ENCODE measurements around the gene HOXC5. TPM values are rescaled to one million over a fixed set of nuclear protein-coding genes. Genes with fewer than 3 reads are reported as not detected.

The HOXC5 gene
- total RNA-seq, 2 donors from 2014 or later: not detected

DNA sequence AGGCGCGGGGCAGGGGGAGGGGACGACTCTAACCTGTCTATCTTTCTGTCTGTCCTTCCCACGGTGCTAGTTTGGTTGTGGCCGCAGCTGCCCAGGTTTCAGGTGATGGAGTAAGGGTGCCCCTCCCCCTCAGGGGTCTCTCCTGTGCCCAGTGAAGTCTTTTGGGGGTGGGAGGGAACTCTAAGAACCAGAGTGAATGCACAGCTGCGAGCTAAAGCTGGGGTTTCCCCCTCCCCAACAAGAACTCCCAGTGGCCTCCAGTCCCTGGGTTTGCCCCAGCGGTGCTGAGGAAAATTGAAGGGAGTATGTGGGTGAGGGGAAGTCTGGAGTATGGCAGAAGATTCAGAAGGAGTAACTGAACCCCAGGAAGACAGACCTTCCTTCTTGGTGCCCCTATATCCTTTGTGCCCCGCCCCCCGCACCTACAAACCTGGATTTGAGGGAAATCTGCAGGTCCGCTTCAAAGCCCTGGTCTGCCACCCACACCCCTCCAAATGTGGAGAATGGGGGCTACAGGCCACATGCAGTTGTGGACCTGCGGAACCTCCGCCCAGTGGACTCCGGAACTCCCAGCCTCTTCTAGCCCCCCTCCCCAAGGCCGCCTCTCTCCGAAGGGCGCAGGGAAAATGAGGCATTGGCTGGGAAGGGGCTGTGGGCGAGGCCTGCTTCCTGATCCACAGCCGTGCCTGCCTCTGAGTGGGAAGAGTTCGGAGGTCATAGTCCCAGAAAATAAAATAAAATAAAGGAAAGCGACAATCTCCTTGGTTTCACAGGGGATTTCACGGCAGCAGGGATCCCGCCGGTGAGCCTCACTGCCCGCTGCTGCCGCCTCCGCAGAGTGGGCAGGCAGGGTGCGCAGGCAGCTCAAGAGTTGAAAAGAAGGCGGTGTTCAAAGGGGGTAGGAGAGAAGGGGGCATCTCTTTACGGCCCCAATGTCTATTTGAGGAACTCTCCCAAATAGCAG lies 36.3 kb upstream of the HOXC5 start:
- Mint-ChIP-seq H3K27me3 (ENCODE audit: insufficient read depth) (peaks cover 100% of the 10 kb centered on the region), H3K27ac (no peak overlapping the region), H3K4me1 (peaks cover 3% of the 10 kb centered on the region), H3K9me3 (peaks cover 2% of the 10 kb centered on the region), H3K36me3 (ENCODE audit: low read depth) (no peaks in the 10 kb centered on the region), H3K4me3 (no peak overlapping the region)
- TF ChIP-seq, protein P1, sequence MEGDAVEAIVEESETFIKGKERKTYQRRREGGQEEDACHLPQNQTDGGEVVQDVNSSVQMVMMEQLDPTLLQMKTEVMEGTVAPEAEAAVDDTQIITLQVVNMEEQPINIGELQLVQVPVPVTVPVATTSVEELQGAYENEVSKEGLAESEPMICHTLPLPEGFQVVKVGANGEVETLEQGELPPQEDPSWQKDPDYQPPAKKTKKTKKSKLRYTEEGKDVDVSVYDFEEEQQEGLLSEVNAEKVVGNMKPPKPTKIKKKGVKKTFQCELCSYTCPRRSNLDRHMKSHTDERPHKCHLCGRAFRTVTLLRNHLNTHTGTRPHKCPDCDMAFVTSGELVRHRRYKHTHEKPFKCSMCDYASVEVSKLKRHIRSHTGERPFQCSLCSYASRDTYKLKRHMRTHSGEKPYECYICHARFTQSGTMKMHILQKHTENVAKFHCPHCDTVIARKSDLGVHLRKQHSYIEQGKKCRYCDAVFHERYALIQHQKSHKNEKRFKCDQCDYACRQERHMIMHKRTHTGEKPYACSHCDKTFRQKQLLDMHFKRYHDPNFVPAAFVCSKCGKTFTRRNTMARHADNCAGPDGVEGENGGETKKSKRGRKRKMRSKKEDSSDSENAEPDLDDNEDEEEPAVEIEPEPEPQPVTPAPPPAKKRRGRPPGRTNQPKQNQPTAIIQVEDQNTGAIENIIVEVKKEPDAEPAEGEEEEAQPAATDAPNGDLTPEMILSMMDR (conservative IDR thresholded peaks at IDR 0.05): no peak
- Histone ChIP-seq H3K4me1 (ENCODE audit: control insufficient read depth, insufficient read depth, low read length) (no peaks in the 10 kb centered on the region), H3K9me3 (ENCODE audit: control insufficient read depth, low read length) (no peaks in the 10 kb centered on the region), H3K27me3 (ENCODE audit: control insufficient read depth, insufficient read depth, low read length, poor library complexity, severe bottlenecking) (peaks cover 100% of the 10 kb centered on the region), H3K9ac (ENCODE audit: extremely low read depth, low read length, poor library complexity, severe bottlenecking) (no peak overlapping the region), H3K4me3 (ENCODE audit: low read length) (no peak overlapping the region), H3K27ac (ENCODE audit: low read depth, low read length) (no peak overlapping the region), H3K36me3 (ENCODE audit: control insufficient read depth, insufficient read depth, low read length) (no peaks in the 10 kb centered on the region)
- 14 to 25% methylated on average over 11 to 27 of the region's 29 CpGs for WGBS, 2 experiments (ENCODE audit: insufficient coverage in 1 of 2, insufficient read length in 1 of 2)
- DNase-seq: no peak

DNA sequence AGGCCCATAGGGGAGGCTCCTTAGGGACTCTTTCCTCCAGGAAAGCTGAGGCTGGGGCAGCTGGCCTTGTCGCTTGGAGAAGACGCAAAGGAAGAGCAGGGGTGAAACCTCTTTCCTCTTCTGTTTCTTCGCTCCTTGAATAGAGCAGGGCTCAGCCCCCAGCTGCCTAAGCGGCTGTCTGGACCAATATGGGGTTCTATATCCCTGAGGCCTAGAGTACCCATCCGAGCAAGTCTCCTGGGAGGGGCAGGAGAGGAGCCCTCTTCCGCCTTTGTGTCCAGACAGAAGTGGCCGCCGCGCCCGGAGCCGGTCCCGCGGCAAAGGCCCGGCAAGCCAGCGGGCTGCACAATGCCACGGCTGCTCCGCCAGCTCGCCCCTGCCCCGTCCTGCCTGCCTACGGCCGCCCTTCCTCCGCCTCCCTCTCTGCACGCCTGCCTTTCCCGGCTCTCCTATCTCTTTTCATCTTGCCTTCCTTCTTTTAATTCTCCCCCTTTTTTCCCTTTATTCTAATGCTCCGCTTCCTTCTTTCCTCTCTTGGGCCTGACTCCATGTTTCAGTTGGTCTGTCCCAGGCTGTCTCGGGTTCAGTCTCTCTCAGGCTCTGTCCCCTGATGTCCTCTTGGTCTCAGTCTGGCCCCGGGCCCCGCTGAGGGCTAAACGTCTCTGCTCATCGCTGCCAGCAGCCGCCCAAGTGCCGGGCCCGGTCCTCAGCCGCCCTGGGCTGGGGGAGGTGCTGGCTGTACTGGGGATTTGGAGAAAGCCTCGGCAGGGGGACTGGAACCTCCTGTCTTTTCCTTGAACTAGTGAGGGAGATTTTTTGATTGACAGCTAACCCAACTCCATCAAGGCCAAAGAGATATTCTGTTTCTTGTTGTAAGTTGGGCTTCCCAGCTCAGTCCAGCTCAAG lies 35.4 kb upstream of the HOXC5 start:
- no peak for DNase-seq
- Histone ChIP-seq H3K4me1 (ENCODE audit: control insufficient read depth, insufficient read depth, low read length) (no peaks in the 10 kb centered on the region), H3K9ac (ENCODE audit: extremely low read depth, low read length, poor library complexity, severe bottlenecking) (no peak overlapping the region), H3K27ac (ENCODE audit: low read depth, low read length) (no peak overlapping the region), H3K27me3 (ENCODE audit: control insufficient read depth, insufficient read depth, low read length, poor library complexity, severe bottlenecking) (peaks cover 100% of the 10 kb centered on the region), H3K9me3 (ENCODE audit: control insufficient read depth, low read length) (no peaks in the 10 kb centered on the region), H3K4me3 (ENCODE audit: low read length) (no peak overlapping the region), H3K36me3 (ENCODE audit: control insufficient read depth, insufficient read depth, low read length) (no peaks in the 10 kb centered on the region)
- Mint-ChIP-seq H3K27me3 (ENCODE audit: insufficient read depth) (peaks cover 100% of the 10 kb centered on the region), H3K27ac (no peak overlapping the region), H3K4me1 (peaks cover 3% of the 10 kb centered on the region), H3K36me3 (ENCODE audit: low read depth) (no peaks in the 10 kb centered on the region), H3K4me3 (no peak overlapping the region), H3K9me3 (peaks cover 2% of the 10 kb centered on the region)
- 5 to 10% methylated on average over 17 to 35 of the region's 35 CpGs for WGBS, 2 experiments (ENCODE audit: insufficient coverage in 1 of 2, insufficient read length in 1 of 2)
- TF ChIP-seq, protein P1 (conservative IDR thresholded peaks at IDR 0.05): no peak

DNA sequence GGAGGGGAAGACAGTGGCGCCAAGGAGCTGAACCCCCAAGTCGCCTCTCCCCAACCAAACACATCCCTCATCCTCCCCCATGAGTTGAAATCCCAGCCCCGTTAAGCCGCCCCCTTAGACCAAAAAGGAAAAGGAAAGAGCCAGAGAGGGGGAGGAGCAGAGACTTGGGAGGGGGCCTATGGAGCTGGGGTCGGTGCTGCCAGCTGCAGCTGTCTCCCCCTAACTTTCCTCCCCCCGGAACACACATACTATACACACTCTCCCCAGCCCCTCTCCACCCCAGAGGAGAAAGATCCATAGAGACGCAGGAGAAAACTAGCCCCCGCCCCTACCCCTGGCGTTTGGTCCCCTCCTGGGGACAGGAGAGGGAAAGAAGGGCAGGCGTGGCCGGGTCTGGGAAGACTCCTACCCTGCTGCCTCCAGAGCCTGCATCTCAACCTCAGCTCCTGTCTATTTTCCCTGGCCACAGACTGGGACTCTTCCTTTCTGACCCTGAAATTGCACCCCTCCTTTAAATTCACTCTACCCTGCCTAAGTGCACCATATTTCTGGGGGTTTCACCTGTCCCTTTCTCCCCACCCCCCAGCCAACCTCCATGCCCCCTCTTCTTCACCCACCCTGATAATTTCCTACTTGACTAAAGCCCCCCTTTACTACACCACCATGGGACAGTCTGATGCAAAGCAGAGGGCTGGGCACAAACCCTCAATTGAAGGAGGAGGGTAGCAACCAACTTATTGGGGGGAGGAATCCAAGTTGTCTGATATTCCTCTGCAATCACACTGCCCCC lies 34.5 kb upstream of the HOXC5 start:
- TF ChIP-seq, protein P1 (conservative IDR thresholded peaks at IDR 0.05): no peak
- Histone ChIP-seq H3K27me3 (ENCODE audit: control insufficient read depth, insufficient read depth, low read length, poor library complexity, severe bottlenecking) (peaks cover 100% of the 10 kb centered on the region), H3K4me1 (ENCODE audit: control insufficient read depth, insufficient read depth, low read length) (no peaks in the 10 kb centered on the region), H3K27ac (ENCODE audit: low read depth, low read length) (no peak overlapping the region), H3K9me3 (ENCODE audit: control insufficient read depth, low read length) (no peaks in the 10 kb centered on the region), H3K36me3 (ENCODE audit: control insufficient read depth, insufficient read depth, low read length) (no peaks in the 10 kb centered on the region), H3K4me3 (ENCODE audit: low read length) (no peak overlapping the region), H3K9ac (ENCODE audit: extremely low read depth, low read length, poor library complexity, severe bottlenecking) (no peak overlapping the region)
- Mint-ChIP-seq H3K4me1 (peaks cover 3% of the 10 kb centered on the region), H3K4me3 (no peak overlapping the region), H3K27ac (no peak overlapping the region), H3K36me3 (ENCODE audit: low read depth) (no peaks in the 10 kb centered on the region), H3K27me3 (ENCODE audit: insufficient read depth) (peaks cover 100% of the 10 kb centered on the region), H3K9me3 (peaks cover 2% of the 10 kb centered on the region)
- no peak for DNase-seq
- 27% methylated on average over 8 of the region's 11 CpGs; no CpG with 5 or more reads in 1 of the 2 experiments for WGBS, 2 experiments (ENCODE audit: insufficient coverage in 1 of 2, insufficient read length in 1 of 2)
